ENCODE measurements around the gene GPR146.
A peak's percentile ranks its signal among the peaks of the same experiment; 100 is the strongest.

GPR146 gene

GRCh38 chr7:1100386-1100785, 56.0 kb downstream of the GPR146 start:
- no peak for DNase-seq (ENCODE audit: low spot score)
- in situ Hi-C loops (cut with MboI; ENCODE audit: low pct_unique_long_range_greater_than_20kb, low sequenced_read_pairs, unreplicated experiment) = no loop called here
- no peak for TF ChIP-seq CTCF (IDR thresholded peaks at IDR 0.05; ENCODE audit: extremely low read depth, insufficient read depth, missing control alignments)

- no peak for TF ChIP-seq CTCF (IDR thresholded peaks at IDR 0.05; ENCODE audit: extremely low read depth, insufficient read depth, missing control alignments)
- in situ Hi-C loops (cut with MboI; ENCODE audit: low pct_unique_long_range_greater_than_20kb, low sequenced_read_pairs, unreplicated experiment) = no loop called here
- DNase-seq (ENCODE audit: low spot score) = no peak
Measured at GRCh38 chr7:1100834-1101562, 56.7 kb downstream of the GPR146 start.

GRCh38 chr7:1101563-1102431, 57.5 kb downstream of the GPR146 start:
- DNase-seq (ENCODE audit: low spot score) = no peak
- in situ Hi-C loops (cut with MboI; ENCODE audit: low pct_unique_long_range_greater_than_20kb, low sequenced_read_pairs, unreplicated experiment) = no loop called here
- no peak for TF ChIP-seq CTCF (IDR thresholded peaks at IDR 0.05; ENCODE audit: extremely low read depth, insufficient read depth, missing control alignments)

GRCh38 chr7:1103009-1103788, 58.9 kb downstream of the GPR146 start:
- DNase-seq (ENCODE audit: low spot score) = peak; percentile 76
- TF ChIP-seq CTCF (IDR thresholded peaks at IDR 0.05; ENCODE audit: extremely low read depth, insufficient read depth, missing control alignments) = no peak
- in situ Hi-C loops (cut with MboI; ENCODE audit: low pct_unique_long_range_greater_than_20kb, low sequenced_read_pairs, unreplicated experiment) = no loop called here

DNA sequence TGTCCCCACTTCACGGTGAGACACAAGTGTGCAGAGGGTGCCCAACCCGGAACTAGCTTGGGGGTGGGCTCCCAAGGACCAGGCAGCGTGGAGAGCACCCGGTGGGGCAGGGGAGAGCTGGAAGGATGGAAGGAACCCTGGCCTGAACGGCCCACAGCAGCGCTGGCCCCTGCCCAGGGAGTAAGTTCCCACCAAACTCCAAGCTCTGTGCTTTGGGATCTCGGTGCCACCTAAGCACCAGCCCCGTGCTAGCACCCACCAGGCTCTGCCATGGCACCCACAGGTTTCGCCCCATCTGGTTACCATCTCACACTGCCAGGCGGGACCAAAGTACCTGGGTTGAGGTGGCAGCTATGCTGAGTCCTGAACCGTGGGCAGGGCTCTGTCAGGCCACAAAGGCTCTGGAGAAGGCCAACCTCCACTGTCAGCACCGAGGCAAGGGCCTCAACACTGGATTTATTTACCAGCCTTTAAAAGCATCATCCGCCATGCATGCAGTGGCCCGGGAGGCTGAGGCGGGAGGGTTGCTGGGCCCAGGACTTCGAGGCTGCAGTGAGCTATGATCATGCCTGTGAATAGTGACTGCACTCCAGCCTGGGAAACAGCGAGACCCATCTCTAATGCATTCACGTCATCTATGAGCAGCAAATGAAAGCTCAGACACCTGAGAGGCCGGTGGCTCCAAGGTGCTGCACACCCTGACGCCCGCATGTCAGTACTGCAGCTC, 59.6 kb downstream of the GPR146 start:
- DNase-seq (ENCODE audit: low spot score) = no peak
- TF ChIP-seq CTCF (IDR thresholded peaks at IDR 0.05; ENCODE audit: extremely low read depth, insufficient read depth, missing control alignments) = no peak
- in situ Hi-C loops (cut with MboI; ENCODE audit: low pct_unique_long_range_greater_than_20kb, low sequenced_read_pairs, unreplicated experiment) = no loop called here

Data from GM13977 (cell line).